ENCODE results near the gene APOO.

The APOO gene

GRCh38 chrX:23799469-23800065 lies 108.2 kb downstream of the APOO start:
- no peaks in the 10 kb centered on the region for H3K9me3 ChIP-seq (ENCODE audit: low read length)
- no peak overlapping the region for H3K9ac ChIP-seq (ENCODE audit: low read length)
- TF ChIP-seq CTCF (IDR thresholded peaks at IDR 0.05; ENCODE audit: low read length): no peak
- TF ChIP-seq EZH2 (IDR thresholded peaks at IDR 0.05; ENCODE audit: borderline replicate concordance, low read length): no peak
- no peaks in the 10 kb centered on the region for H3F3A ChIP-seq (ENCODE audit: insufficient read depth, low read length)
- H3K79me2 ChIP-seq (ENCODE audit: insufficient read depth, low read length): no peaks in the 10 kb centered on the region
- no peak overlapping the region for H2AFZ ChIP-seq (ENCODE audit: low read length)
- no peak overlapping the region for H3K4me3 ChIP-seq (ENCODE audit: low read depth, low read length, poor library complexity, severe bottlenecking)
- H3K9me2 ChIP-seq (ENCODE audit: low read depth, low read length): no peaks in the 10 kb centered on the region
- H3K4me2 ChIP-seq (ENCODE audit: low read length): no peak overlapping the region
- peaks cover 25% of the 10 kb centered on the region for H3K4me1 ChIP-seq (ENCODE audit: insufficient read depth, low read length, severe bottlenecking)
- H3K27ac ChIP-seq (ENCODE audit: low read depth, low read length, poor library complexity, severe bottlenecking): no peak overlapping the region
- H3K27me3 ChIP-seq (ENCODE audit: insufficient read depth, low read length): no peaks in the 10 kb centered on the region
- no peaks in the 10 kb centered on the region for H4K20me1 ChIP-seq (ENCODE audit: insufficient read depth, low read length)
- no peaks in the 10 kb centered on the region for H3K36me3 ChIP-seq (ENCODE audit: insufficient read depth, low read length)

GRCh38 chrX:23797371-23798128 lies 110.2 kb downstream of the APOO start:
- H3F3A ChIP-seq (ENCODE audit: insufficient read depth, low read length): no peaks in the 10 kb centered on the region
- H3K36me3 ChIP-seq (ENCODE audit: insufficient read depth, low read length): no peaks in the 10 kb centered on the region
- H3K4me2 ChIP-seq (ENCODE audit: low read length): no peak overlapping the region
- H3K4me1 ChIP-seq (ENCODE audit: insufficient read depth, low read length, severe bottlenecking): peaks cover 5% of the 10 kb centered on the region
- H2AFZ ChIP-seq (ENCODE audit: low read length): no peak overlapping the region
- H3K9me2 ChIP-seq (ENCODE audit: low read depth, low read length): no peaks in the 10 kb centered on the region
- no peak overlapping the region for H3K27ac ChIP-seq (ENCODE audit: low read depth, low read length, poor library complexity, severe bottlenecking)
- TF ChIP-seq EZH2 (IDR thresholded peaks at IDR 0.05; ENCODE audit: borderline replicate concordance, low read length) (no peak), CTCF (IDR thresholded peaks at IDR 0.05; ENCODE audit: low read length) (no peak)
- no peak overlapping the region for H3K4me3 ChIP-seq (ENCODE audit: low read depth, low read length, poor library complexity, severe bottlenecking)
- H3K27me3 ChIP-seq (ENCODE audit: insufficient read depth, low read length): no peaks in the 10 kb centered on the region
- H4K20me1 ChIP-seq (ENCODE audit: insufficient read depth, low read length): no peaks in the 10 kb centered on the region
- H3K79me2 ChIP-seq (ENCODE audit: insufficient read depth, low read length): no peaks in the 10 kb centered on the region
- no peak overlapping the region for H3K9ac ChIP-seq (ENCODE audit: low read length)
- no peaks in the 10 kb centered on the region for H3K9me3 ChIP-seq (ENCODE audit: low read length)

DNA sequence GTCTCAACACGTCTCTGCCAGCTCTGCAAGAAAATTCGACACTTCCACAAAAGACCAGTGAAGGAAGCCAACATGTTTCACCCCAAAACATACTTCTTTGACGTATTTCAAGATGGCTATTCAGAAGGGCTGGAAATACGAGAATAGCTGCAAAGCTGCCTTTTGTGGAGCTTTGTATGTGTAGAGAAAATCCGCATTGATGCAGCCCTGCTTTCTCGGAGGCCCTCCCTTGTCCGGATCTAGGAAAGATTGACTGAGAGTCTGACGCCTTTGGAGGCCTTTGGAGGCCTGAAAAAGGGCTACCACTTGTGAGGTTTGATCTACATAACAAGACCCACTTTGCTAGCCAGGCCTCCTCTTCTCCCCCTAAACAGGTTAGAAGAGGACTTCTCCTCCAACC lies 112.5 kb downstream of the APOO start:
- no peaks in the 10 kb centered on the region for H3F3A ChIP-seq (ENCODE audit: insufficient read depth, low read length)
- no peaks in the 10 kb centered on the region for H3K27me3 ChIP-seq (ENCODE audit: insufficient read depth, low read length)
- H4K20me1 ChIP-seq (ENCODE audit: insufficient read depth, low read length): no peaks in the 10 kb centered on the region
- no peak overlapping the region for H3K27ac ChIP-seq (ENCODE audit: low read depth, low read length, poor library complexity, severe bottlenecking)
- H2AFZ ChIP-seq (ENCODE audit: low read length): no peak overlapping the region
- no peak overlapping the region for H3K4me2 ChIP-seq (ENCODE audit: low read length)
- no peak overlapping the region for H3K9ac ChIP-seq (ENCODE audit: low read length)
- no peaks in the 10 kb centered on the region for H3K4me1 ChIP-seq (ENCODE audit: insufficient read depth, low read length, severe bottlenecking)
- no peaks in the 10 kb centered on the region for H3K9me3 ChIP-seq (ENCODE audit: low read length)
- TF ChIP-seq CTCF (IDR thresholded peaks at IDR 0.05; ENCODE audit: low read length) (no peak), EZH2 (IDR thresholded peaks at IDR 0.05; ENCODE audit: borderline replicate concordance, low read length) (no peak)
- no peaks in the 10 kb centered on the region for H3K79me2 ChIP-seq (ENCODE audit: insufficient read depth, low read length)
- H3K36me3 ChIP-seq (ENCODE audit: insufficient read depth, low read length): no peaks in the 10 kb centered on the region
- H3K4me3 ChIP-seq (ENCODE audit: low read depth, low read length, poor library complexity, severe bottlenecking): no peak overlapping the region
- H3K9me2 ChIP-seq (ENCODE audit: low read depth, low read length): no peaks in the 10 kb centered on the region

Measured in OCI-LY1 (cell line).